GM12878 (cell line): Measurements from ENCODE around the gene ZMYND15. TPM values are rescaled to one million over a fixed set of nuclear protein-coding genes. Genes with fewer than 3 reads are reported as not detected.
A peak's percentile ranks its signal among the peaks of the same experiment; 100 is the strongest.

Source experiments
- ATAC-seq: fragments of 200-7000 bp; cut with Tn5 transposase; 3 replicates; pipeline ENCODE4 v1.9.1; 2020; ENCODE audit warnings: mild to moderate bottlenecking, moderate library complexity
- BruUV-seq: library from RNA; stranded (reverse); fragments of 400-500 nt; replicated peaks from 2 replicates; lab custom pipeline; 2021; lab: Mats Ljungman, UMichigan
- CTCF ChIA-PET: fragments of 300-600 bp; sonication (Branson Sonifier 250); formaldehyde crosslinking; extraction: SDS; loops from one replicate; lab custom pipeline; 2021; ENCODE audit warnings: inconsistent platforms; lab: Yijun Ruan, JAX
- POLR2A ChIA-PET: fragments of 350-600 bp; formaldehyde crosslinking; extraction: SDS; loops from one replicate; lab custom pipeline; 2021; ENCODE audit warnings: inconsistent platforms; lab: Charles Lee
- RAD21 ChIA-PET: fragments of 300-600 bp; sonication (Branson Sonifier 250); formaldehyde crosslinking; loops from one replicate; lab custom pipeline; 2023; ENCODE audit warnings: antibody characterized with exemption; ENCODE audit not compliant: unreplicated experiment; lab: Charles Lee
- SMC1A ChIA-PET: fragments of 300-600 bp; sonication (Branson Sonifier 250); formaldehyde crosslinking; loops from one replicate; lab custom pipeline; 2023; ENCODE audit not compliant: unreplicated experiment, uncharacterized antibody; lab: Charles Lee
- DNase-seq: peaks from one replicate; pipeline ENCODE4 v3.0.0-alpha.2; 2011; ENCODE audit warnings: low read depth, low spot score
- FAIRE-seq: peaks from 3 replicates; lab custom pipeline; 2011; peaks lifted over from hg19 to GRCh38; lab: Jason Lieb, UNC
- H2AFZ ChIP-seq: 2 replicates; pipeline ENCODE4 v1.6.0; 2011; ENCODE audit warnings: low read depth, low read length, control low read depth; ENCODE audit not compliant: control insufficient read depth
- H3K27ac ChIP-seq: 2 replicates; pipeline ENCODE4 v1.5.1; 2011; ENCODE audit warnings: control low read depth; ENCODE audit not compliant: control insufficient read depth, insufficient read depth
- H3K27me3 ChIP-seq, 2 experiments: replicated peaks in 1 of 2; 2 replicates each; pipeline versions ENCODE4 v1.6.0 to v1.6.1; 2011; ENCODE audit warnings: low read length in 1 of 2; ENCODE audit not compliant: control insufficient read depth in 2 of 2, insufficient read depth in 2 of 2
- H3K36me3 ChIP-seq, 2 experiments: 2 replicates each; pipeline ENCODE4 v1.5.1; 2011; ENCODE audit warnings: low read length in 1 of 2; ENCODE audit not compliant: control insufficient read depth in 2 of 2, insufficient read depth in 2 of 2
- H3K4me1 ChIP-seq: 2 replicates; pipeline ENCODE4 v1.6.1; 2011; ENCODE audit warnings: mild to moderate bottlenecking, low read length, moderate library complexity, mixed read lengths; ENCODE audit not compliant: control insufficient read depth, insufficient read depth
- H3K4me2 ChIP-seq: 2 replicates; pipeline ENCODE4 v1.6.0; 2011; ENCODE audit warnings: control low read depth; ENCODE audit not compliant: control insufficient read depth, insufficient read depth
- H3K4me3 ChIP-seq: fragments of 200-600 bp; sonication (generic); 2 replicates; pipeline ENCODE4 v1.5.1; 2016
- H3K79me2 ChIP-seq: 2 replicates; pipeline ENCODE4 v1.6.0; 2011; ENCODE audit warnings: low read length; ENCODE audit not compliant: control insufficient read depth, insufficient read depth
- H3K9ac ChIP-seq: 2 replicates; pipeline ENCODE4 v1.8.0; 2011; ENCODE audit warnings: low read length, control low read depth, mixed read lengths; ENCODE audit not compliant: control insufficient read depth, insufficient read depth
- H3K9me3 ChIP-seq: replicated peaks from 3 replicates; pipeline ENCODE4 v1.5.1; 2011; ENCODE audit warnings: mild to moderate bottlenecking, low read length; ENCODE audit not compliant: control insufficient read depth, insufficient read depth
- H4K20me1 ChIP-seq: 2 replicates; pipeline ENCODE4 v1.6.0; 2011; ENCODE audit not compliant: control insufficient read depth, insufficient read depth
- ATF7 ChIP-seq: fragments of 450-650 bp; IDR thresholded peaks from 2 replicates; pipeline ENCODE4 v1.6.1; 2016; ENCODE audit warnings: low read depth, mild to moderate bottlenecking
- BCLAF1 ChIP-seq: fragments of 450-650 bp; IDR thresholded peaks from 2 replicates; pipeline ENCODE4 v1.6.1; 2017; ENCODE audit warnings: antibody characterized with exemption, mild to moderate bottlenecking, moderate library complexity
- CHD4 ChIP-seq: fragments of 200-600 bp; sonication (generic); IDR thresholded peaks from 2 replicates; pipeline ENCODE4 v1.6.1; 2016; ENCODE audit warnings: mild to moderate bottlenecking
- CREB1 ChIP-seq: IDR thresholded peaks from 2 replicates; pipeline ENCODE4 v1.6.1; 2012; ENCODE audit warnings: low read depth, mild to moderate bottlenecking, inconsistent platforms
- DPF2 ChIP-seq: fragments of 450-650 bp; IDR thresholded peaks from 2 replicates; pipeline ENCODE4 v1.6.1; 2017; ENCODE audit warnings: mild to moderate bottlenecking
- IKZF1 ChIP-seq: fragments of 450-650 bp; conservative IDR thresholded peaks from 2 replicates; pipeline ENCODE4 v1.6.1; 2017; ENCODE audit warnings: antibody characterized with exemption, mild to moderate bottlenecking
- MEF2B ChIP-seq: fragments of 450-650 bp; IDR thresholded peaks from 2 replicates; pipeline ENCODE4 v1.6.1; 2018; ENCODE audit warnings: mild to moderate bottlenecking, moderate library complexity; ENCODE audit not compliant: partially characterized antibody, poor library complexity, severe bottlenecking
- NFIC ChIP-seq: IDR thresholded peaks from 2 replicates; pipeline ENCODE4 v1.6.1; 2012; ENCODE audit warnings: low read depth, mild to moderate bottlenecking, inconsistent platforms, low read length, moderate library complexity
- PAX8 ChIP-seq: fragments of 450-650 bp; IDR thresholded peaks from 2 replicates; pipeline ENCODE4 v1.6.1; 2017; ENCODE audit warnings: mild to moderate bottlenecking, moderate library complexity
- RAD21 ChIP-seq: IDR thresholded peaks from 2 replicates; pipeline ENCODE4 v1.6.1; 2011; ENCODE audit warnings: mild to moderate bottlenecking, low read depth, low read length, moderate library complexity; ENCODE audit not compliant: insufficient read depth
- RAD51 ChIP-seq: fragments of 450-650 bp; IDR thresholded peaks from 2 replicates; pipeline ENCODE4 v1.6.1; 2016; ENCODE audit warnings: moderate library complexity, mild to moderate bottlenecking, inconsistent platforms
- RBBP5 ChIP-seq: fragments of 200-600 bp; sonication (generic); conservative IDR thresholded peaks from 2 replicates; pipeline ENCODE4 v1.6.1; 2016
- RCOR1 ChIP-seq: conservative IDR thresholded peaks from 2 replicates; pipeline ENCODE4 v1.6.1; 2012; ENCODE audit warnings: low read depth, low read length, improper control_type of control experiment
- SREBF1 ChIP-seq: IDR thresholded peaks from 2 replicates; pipeline ENCODE4 v1.6.1; 2012; ENCODE audit warnings: mild to moderate bottlenecking, low read length
- SREBF2 ChIP-seq: IDR thresholded peaks from 2 replicates; pipeline ENCODE4 v1.6.1; 2012; ENCODE audit warnings: mild to moderate bottlenecking, low read length
- STAT1 ChIP-seq: fragments of 450-650 bp; conservative IDR thresholded peaks from 2 replicates; pipeline ENCODE4 v1.6.1; 2014; ENCODE audit warnings: antibody characterized with exemption, mild to moderate bottlenecking
- TBL1XR1 ChIP-seq: IDR thresholded peaks from 2 replicates; pipeline ENCODE4 v1.6.1; 2012; ENCODE audit warnings: low read depth, low read length, improper control_type of control experiment
- ZBED1 ChIP-seq: IDR thresholded peaks from 2 replicates; pipeline ENCODE4 v1.6.1; 2016; ENCODE audit warnings: borderline replicate concordance
- WGBS: methylation state at CpG from one replicate; pipeline ENCODE4 v1.1.6; 2016; ENCODE audit warnings: low lambda C conversion rate; ENCODE audit not compliant: insufficient replicate concordance, insufficient coverage; ENCODE audit errors: missing lambda C conversion rate; 5-methylcytosine and 5-hydroxymethylcytosine counted together
- in situ Hi-C: fragments of 300-500 bp; cut with MboI; formaldehyde crosslinking; loops from 9 replicates; pipeline ENCODE4 v1.14.3; 2018; ENCODE audit warnings: mixed read lengths
- intact Hi-C: fragments of 100-400 bp; cut with micrococcal nuclease; formaldehyde crosslinking; loops from one replicate; pipeline ENCODE4 v1.14.2; 2022; ENCODE audit not compliant: unreplicated experiment
- polyA plus RNA-seq, 11 experiments: library from polyadenylated mRNA; depleted of rRNA in 4 of 11; unstranded in 6 of 11; stranded (reverse) in 5 of 11; fragments of >200 nt; fragmentation: Nextera tagmentation in 4 of 11; fragmentation: Illumina TruSeq in 1 of 11; extraction: Ambion mirVana in 4 of 11; extraction: Trizol in 1 of 11; gene quantifications; 1 replicate in 1 of 11; 2 replicates in 10 of 11; pipeline versions ENCODE4 v1.2.1 to v1.2.3, GENCODE V29; 2011 to 2016; ENCODE audit warnings: inconsistent platforms in 2 of 11, missing spikeins in 2 of 11, low read depth in 1 of 11
- total RNA-seq, 4 experiments: library from RNA; depleted of rRNA in 3 of 4; stranded (reverse); fragments of >200 nt in 3 of 4; fragmentation: Illumina TruSeq in 1 of 4; extraction: Trizol in 1 of 4; gene quantifications; 2 replicates each; pipeline versions ENCODE4 v1.2.1 to v1.2.3, GENCODE V29; 2013 to 2021
- TF ChIP-seq, protein P1 (sequence below): fragments of 450-650 bp; formaldehyde crosslinking; IDR thresholded peaks from 2 replicates; pipeline ENCODE4 v1.5.0; 2022; ENCODE audit warnings: mild to moderate bottlenecking, missing genetic modification characterization

The ZMYND15 gene
- total and polyA plus RNA-seq, 10 of the 15 experiments (the other 5 are each of a cell fraction or from before 2014, with no cell fraction given): 0.03 to 0.17 (median 0.06) TPM; not detected in 4

DNA sequence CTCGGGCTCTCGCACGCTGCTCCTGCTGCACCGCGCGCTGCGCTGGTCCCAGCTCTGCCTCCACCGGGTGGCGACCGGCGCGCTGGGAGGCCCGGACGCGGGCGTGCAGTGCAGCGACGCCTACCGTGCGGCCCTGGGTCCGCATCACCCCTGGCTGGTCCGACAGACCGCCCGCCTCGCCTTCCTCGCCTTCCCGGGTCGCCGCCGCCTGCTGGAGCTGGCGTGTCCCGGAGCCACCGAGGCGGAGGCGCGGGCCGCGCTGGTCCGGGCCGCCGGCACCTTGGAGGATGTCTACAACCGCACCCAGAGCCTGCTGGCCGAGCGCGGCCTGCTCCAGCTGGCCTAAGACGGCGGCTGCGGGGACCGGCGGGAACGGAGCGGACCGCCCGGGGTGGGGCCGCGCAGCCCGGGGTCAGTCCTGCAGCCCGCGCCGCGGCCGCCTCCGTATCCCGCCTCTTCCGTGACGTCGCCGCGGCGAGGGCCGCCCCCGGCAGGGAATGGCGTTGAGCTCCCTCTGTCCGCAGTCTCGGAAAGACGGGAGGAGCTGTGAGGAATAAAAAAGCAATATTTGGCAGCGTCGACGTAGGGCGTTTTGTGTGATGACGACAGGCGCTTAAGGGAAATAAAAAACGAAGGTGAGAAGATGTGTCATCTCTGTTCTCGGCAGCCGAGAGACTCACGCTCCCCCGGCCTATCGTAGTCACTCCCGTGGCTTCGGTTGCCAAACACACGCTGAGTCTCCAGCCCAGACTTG is 50.5 kb downstream of the ZMYND15 start:
- no TSS peak for BruUV-seq
- Histone ChIP-seq H3K4me1 (peaks cover 12% of the 10 kb centered on the region), H3K27me3 (peaks cover 16 to 18% of the 10 kb centered on the region in 2 experiments), H3K79me2 (no peaks in the 10 kb centered on the region), H3K36me3 (no peaks in the 10 kb centered on the region), H4K20me1 (no peaks in the 10 kb centered on the region), H2AFZ (peak overlapping the region; percentile 66), H3K4me2 (peak overlapping the region; percentile 98), H3K4me3 (peak overlapping the region; percentile 79), H3K9me3 (no peaks in the 10 kb centered on the region), H3K27ac (peak overlapping the region; percentile 39; the same call in 1 of the 2 replicates), H3K9ac (peak overlapping the region; percentile 60)
- ATAC-seq: peak; percentile 98
- WGBS: under 1% methylated on average over 62 of the region's 91 CpGs
- FAIRE-seq: peak; percentile 35
- ChIA-PET POLR2A (interaction anchor here (0.7 to 1.8 kb wide), 6 partner anchors 10 to 653 kb away, joined by 3 to 14 read pairs (median 5); partner anchors contain the start of genes ARRB2 and PLD2), RAD21 (interaction anchor here (0.8 to 2.0 kb wide), 11 partner anchors 17 to 946 kb away, joined by 3 to 14 read pairs (median 5); partner anchors contain the start of genes ARRB2, MED11 and PLD2), CTCF (interaction anchor here (0.6 to 2.7 kb wide), 29 partner anchors 11 to 272 kb away, joined by 3 to 16 read pairs (median 4); partner anchors contain the start of genes ARRB2, MED11 and PLD2), SMC1A (interaction anchor here (0.9 to 2.1 kb wide), 8 partner anchors 10 to 98 kb away, joined by 3 to 9 read pairs (median 4); partner anchors contain the start of gene ARRB2)
- in situ Hi-C loops: no loop called here
- intact Hi-C loops: loop anchor here (5.0 to 10.0 kb wide), 2 partner anchors 55 to 78 kb away; partner anchors contain the start of genes ARRB2, CXCL16, MED11 and ZMYND15
- DNase-seq: no peak
- no peak for TF ChIP-seq ZBED1
- no peak for TF ChIP-seq PAX8
- peak; percentile 34; the same call in 1 of the 2 replicates for TF ChIP-seq ATF7
- TF ChIP-seq TBL1XR1: no peak
- TF ChIP-seq RBBP5: no peak
- peak; percentile 7 for TF ChIP-seq MEF2B
- TF ChIP-seq SREBF1: no peak
- TF ChIP-seq, protein P1, sequence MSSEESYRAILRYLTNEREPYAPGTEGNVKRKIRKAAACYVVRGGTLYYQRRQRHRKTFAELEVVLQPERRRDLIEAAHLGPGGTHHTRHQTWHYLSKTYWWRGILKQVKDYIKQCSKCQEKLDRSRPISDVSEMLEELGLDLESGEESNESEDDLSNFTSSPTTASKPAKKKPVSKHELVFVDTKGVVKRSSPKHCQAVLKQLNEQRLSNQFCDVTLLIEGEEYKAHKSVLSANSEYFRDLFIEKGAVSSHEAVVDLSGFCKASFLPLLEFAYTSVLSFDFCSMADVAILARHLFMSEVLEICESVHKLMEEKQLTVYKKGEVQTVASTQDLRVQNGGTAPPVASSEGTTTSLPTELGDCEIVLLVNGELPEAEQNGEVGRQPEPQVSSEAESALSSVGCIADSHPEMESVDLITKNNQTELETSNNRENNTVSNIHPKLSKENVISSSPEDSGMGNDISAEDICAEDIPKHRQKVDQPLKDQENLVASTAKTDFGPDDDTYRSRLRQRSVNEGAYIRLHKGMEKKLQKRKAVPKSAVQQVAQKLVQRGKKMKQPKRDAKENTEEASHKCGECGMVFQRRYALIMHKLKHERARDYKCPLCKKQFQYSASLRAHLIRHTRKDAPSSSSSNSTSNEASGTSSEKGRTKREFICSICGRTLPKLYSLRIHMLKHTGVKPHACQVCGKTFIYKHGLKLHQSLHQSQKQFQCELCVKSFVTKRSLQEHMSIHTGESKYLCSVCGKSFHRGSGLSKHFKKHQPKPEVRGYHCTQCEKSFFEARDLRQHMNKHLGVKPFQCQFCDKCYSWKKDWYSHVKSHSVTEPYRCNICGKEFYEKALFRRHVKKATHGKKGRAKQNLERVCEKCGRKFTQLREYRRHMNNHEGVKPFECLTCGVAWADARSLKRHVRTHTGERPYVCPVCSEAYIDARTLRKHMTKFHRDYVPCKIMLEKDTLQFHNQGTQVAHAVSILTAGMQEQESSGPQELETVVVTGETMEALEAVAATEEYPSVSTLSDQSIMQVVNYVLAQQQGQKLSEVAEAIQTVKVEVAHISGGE (CRISPR knock-in tag): no peak
- peak; percentile 91 for TF ChIP-seq DPF2
- peak; percentile 80 for TF ChIP-seq CREB1
- TF ChIP-seq CHD4: no peak
- peak; percentile 97 for TF ChIP-seq IKZF1
- TF ChIP-seq RCOR1: no peak
- TF ChIP-seq NFIC: no peak
- no peak for TF ChIP-seq RAD51
- no peak for TF ChIP-seq STAT1
- TF ChIP-seq SREBF2: no peak
- TF ChIP-seq BCLAF1: 0 out of 2 replicates have a peak, but pooled peaks have one; percentile 27
- TF ChIP-seq RAD21: peak; percentile 38; the same call in 1 of the 2 replicates
